HG03442 (cell line): ENCODE measurements around the gene GRIN1.

Source experiments
- ATAC-seq: cut with Tn5 transposase; IDR thresholded peaks from one replicate; pipeline ENCODE4 v1.9.1; 2021; ENCODE audit warnings: mild to moderate bottlenecking, moderate library complexity; ENCODE audit not compliant: unreplicated experiment

The GRIN1 gene

GRCh38 chr9:137189297-137190295 is 50.6 kb downstream of the GRIN1 start:
- ATAC-seq: no peak

- ATAC-seq: no peak
These were observed 51.4 kb downstream of the GRIN1 start for GRCh38 chr9:137190315-137190856.

GRCh38 chr9:137191245-137191644 is 52.3 kb downstream of the GRIN1 start:
- ATAC-seq: no peak

GRCh38 chr9:137191691-137192447 is 52.9 kb downstream of the GRIN1 start:
- ATAC-seq: no peak

GRCh38 chr9:137192448-137192780 is 53.5 kb downstream of the GRIN1 start:
- no peak for ATAC-seq

- no peak for ATAC-seq
These were observed 53.9 kb downstream of the GRIN1 start for GRCh38 chr9:137192859-137193258.

GRCh38 chr9:137193771-137194170 is 54.8 kb downstream of the GRIN1 start:
- no peak for ATAC-seq

GRCh38 chr9:137194388-137194787 is 55.4 kb downstream of the GRIN1 start:
- no peak for ATAC-seq

GRCh38 chr9:137194909-137195308 is 56.0 kb downstream of the GRIN1 start:
- ATAC-seq: no peak

- ATAC-seq: no peak
These were observed 56.7 kb downstream of the GRIN1 start for GRCh38 chr9:137195525-137196220.

GRCh38 chr9:137198051-137198901 is 59.3 kb downstream of the GRIN1 start:
- ATAC-seq: no peak

- ATAC-seq: no peak
These were observed 59.9 kb downstream of the GRIN1 start for GRCh38 chr9:137198902-137199283.

GRCh38 chr9:137199411-137200121 is 60.6 kb downstream of the GRIN1 start:
- ATAC-seq: no peak

- ATAC-seq: peak; percentile 80
These were observed 61.6 kb downstream of the GRIN1 start, which contains the start of gene TPRN for GRCh38 chr9:137200311-137201204. Gene TPRN (minus strand): TSS chr9:137200741. CDS start chr9:137200711, 30 bp downstream.

- no peak for ATAC-seq
These were observed 62.4 kb downstream of the GRIN1 start for GRCh38 chr9:137201205-137201868.

- no peak for ATAC-seq
These were observed 64.0 kb downstream of the GRIN1 start for GRCh38 chr9:137202966-137203365.

- ATAC-seq: no peak
These were observed 65.8 kb downstream of the GRIN1 start for GRCh38 chr9:137204731-137205125.
